Common myeloid progenitor, CD34-positive (primary cell): ENCODE results near the gene FXYD6.

Experiments used
- CTCF ChIA-PET: fragments of 350-600 bp; sonication (Branson Sonifier 250); formaldehyde crosslinking; loops from one replicate; lab custom pipeline; 2021; ENCODE audit warnings: antibody characterized with exemption; lab: Charles Lee
- POLR2A ChIA-PET: fragments of 350-600 bp; sonication (Branson Sonifier 250); formaldehyde crosslinking; loops from one replicate; lab custom pipeline; 2021; ENCODE audit warnings: antibody characterized with exemption; lab: Charles Lee
- DNase-seq, 3 donors: peaks; one replicate each; pipeline versions ENCODE4 v3.0.0 to v3.0.0-alpha.2; 2013
- H3K27ac ChIP-seq, 2 experiments: 1 replicate in 1 of 2; 2 replicates in 1 of 2; pipeline ENCODE4 v1.7.0; 2013; ENCODE audit warnings: inconsistent platforms in 2 of 2, low read length in 2 of 2, mild to moderate bottlenecking in 2 of 2, low read depth in 1 of 2, moderate library complexity in 1 of 2; ENCODE audit not compliant: severe bottlenecking in 2 of 2, insufficient read depth in 1 of 2, poor library complexity in 1 of 2
- H3K27me3 ChIP-seq, 5 experiments: replicated peaks in 2 of 5; 1 replicate in 3 of 5; 2 replicates in 2 of 5; pipeline versions ENCODE4 v1.6.1 to v1.7.0; 2013; ENCODE audit warnings: low read length in 4 of 5, mild to moderate bottlenecking in 2 of 5, moderate library complexity in 2 of 5, inconsistent platforms in 1 of 5; ENCODE audit not compliant: insufficient read depth in 5 of 5, control insufficient read depth in 4 of 5
- H3K36me3 ChIP-seq, 4 experiments: 1 replicate in 2 of 4; 2 replicates in 2 of 4; pipeline versions ENCODE4 v1.6.1 to v1.7.0; 2013; ENCODE audit warnings: low read length in 3 of 4, control low read depth in 1 of 4, mild to moderate bottlenecking in 1 of 4; ENCODE audit not compliant: control insufficient read depth in 4 of 4, insufficient read depth in 4 of 4
- H3K4me1 ChIP-seq, 4 experiments: 1 replicate in 3 of 4; 2 replicates in 1 of 4; pipeline versions ENCODE4 v1.6.1 to v1.7.1; 2013; ENCODE audit warnings: low read length in 3 of 4, mild to moderate bottlenecking in 3 of 4, control low read depth in 1 of 4, inconsistent platforms in 1 of 4, moderate library complexity in 1 of 4; ENCODE audit not compliant: control insufficient read depth in 4 of 4, insufficient read depth in 4 of 4; ENCODE audit errors: control extremely low read depth in 1 of 4
- H3K4me3 ChIP-seq, 7 experiments: 1 replicate in 4 of 7; 2 replicates in 3 of 7; pipeline versions ENCODE4 v1.5.1 to v1.7.0; 2013; ENCODE audit warnings: mild to moderate bottlenecking in 7 of 7, low read length in 6 of 7, moderate library complexity in 6 of 7, inconsistent platforms in 2 of 7, low read depth in 2 of 7, control low read depth in 1 of 7; ENCODE audit not compliant: insufficient read depth in 4 of 7, control insufficient read depth in 1 of 7; ENCODE audit errors: extremely low read depth in 1 of 7
- H3K9me3 ChIP-seq, 5 experiments: 1 replicate in 4 of 5; 2 replicates in 1 of 5; pipeline versions ENCODE4 v1.6.1 to v1.7.1; 2013; ENCODE audit warnings: low read length in 4 of 5, mild to moderate bottlenecking in 2 of 5, inconsistent platforms in 1 of 5, low read depth in 1 of 5, moderate library complexity in 1 of 5; ENCODE audit not compliant: control insufficient read depth in 4 of 5, insufficient read depth in 2 of 5; ENCODE audit errors: control extremely low read depth in 1 of 5
- WGBS: methylation state at CpG from one replicate; pipeline ENCODE4 v1.1.5; 2013; ENCODE audit not compliant: insufficient coverage; 5-methylcytosine and 5-hydroxymethylcytosine counted together

The FXYD6 gene

GRCh38 chr11:117805045-117805444 lies 71.4 kb downstream of the FXYD6 start:
- no peak overlapping the region for H3K27ac ChIP-seq
- ChIA-PET CTCF (interaction anchor here (0.7 to 2.1 kb wide), 5 partner anchors 10 to 379 kb away, joined by 4 to 11 read pairs (median 6); no protein-coding TSS in a partner anchor), POLR2A (no interaction called here)
- peaks cover 0 to 10% (median 8%) of the 10 kb centered on the region in 4 experiments for H3K4me1 ChIP-seq
- no CpG with 5 or more reads among the region's 1 CpG for WGBS
- H3K36me3 ChIP-seq, result no peaks in the 10 kb centered on the region
- DNase-seq, result no peak
- peaks cover 0 to 10% (median 4%) of the 10 kb centered on the region in 5 experiments for H3K27me3 ChIP-seq
- H3K9me3 ChIP-seq, result no peaks in the 10 kb centered on the region
- H3K4me3 ChIP-seq, result no peak overlapping the region

- H3K4me3 ChIP-seq, result no peak overlapping the region
- POLR2A ChIA-PET, result no interaction called here
Observed at GRCh38 chr11:117803896-117804295, 72.6 kb downstream of the FXYD6 start.

GRCh38 chr11:117799634-117800033 lies 76.8 kb downstream of the FXYD6 start:
- no peak for DNase-seq
- H3K9me3 ChIP-seq, result no peaks in the 10 kb centered on the region
- H3K27ac ChIP-seq, result no peak overlapping the region
- H3K4me3 ChIP-seq, result no peak overlapping the region
- ChIA-PET CTCF (interaction anchor here (4.0 kb wide), 1 partner anchor 9 kb away, joined by 28 read pairs; no protein-coding TSS in a partner anchor), POLR2A (no interaction called here)
- WGBS, result 73% methylated on average over 5 of the region's 5 CpGs
- peaks cover 0 to 20% (median 12%) of the 10 kb centered on the region in 4 experiments for H3K4me1 ChIP-seq
- H3K27me3 ChIP-seq, result peaks cover 0 to 58% (median 32%) of the 10 kb centered on the region in 5 experiments
- no peaks in the 10 kb centered on the region for H3K36me3 ChIP-seq

More at GRCh38 chr11:117803896-117804295, 72.6 kb downstream of the FXYD6 start:
- Histone ChIP-seq H3K27me3 (peaks cover 0 to 20% (median 16%) of the 10 kb centered on the region in 5 experiments), H3K27ac (no peak overlapping the region), H3K9me3 (no peaks in the 10 kb centered on the region), H3K36me3 (no peaks in the 10 kb centered on the region), H3K4me1 (peaks cover 0 to 1% (median under 1%) of the 10 kb centered on the region in 4 experiments)
- 99% methylated on average over 8 of the region's 8 CpGs for WGBS
- DNase-seq, result no peak
- CTCF ChIA-PET, result interaction anchor here (0.8 to 1.4 kb wide), 2 partner anchors 11 kb away, joined by 3 to 7 read pairs; no protein-coding TSS in a partner anchor

GRCh38 chr11:117796872-117797529 lies 79.5 kb downstream of the FXYD6 start, which contains the start of gene DSCAML1:
DSCAML1 (minus strand) TSS chr11:117797216; CDS start chr11:117797079, 137 bp downstream.
- H3K4me3 ChIP-seq, result peak within 1 kb of the TSS in 4 of 7 experiments; percentile 11 to 49 (median 25)
- ChIA-PET CTCF (interaction anchor here (1.3 to 4.0 kb wide), 2 partner anchors 11 to 20 kb away, joined by 6 to 28 read pairs; no protein-coding TSS in a partner anchor), POLR2A (no interaction called here)
- peaks cover 0 to 20% (median 12%) of the 10 kb centered on the region in 4 experiments for H3K4me1 ChIP-seq
- DNase-seq, result peak in 2 of 3 donors; percentile 25 to 34
- H3K27me3 ChIP-seq, result peaks cover 0 to 82% (median 40%) of the 10 kb centered on the region in 5 experiments
- H3K36me3 ChIP-seq, result no peaks in the 10 kb centered on the region
- 11% methylated on average over 54 of the region's 66 CpGs for whole genome bisulfite sequencing
- no peaks in the 10 kb centered on the region for H3K9me3 ChIP-seq
- H3K27ac ChIP-seq, result no peak within 1 kb of the TSS

- peaks cover 0 to 84% (median 40%) of the 10 kb centered on the region in 5 experiments for H3K27me3 ChIP-seq
- CTCF ChIA-PET, result interaction anchor here (2.5 kb wide), 1 partner anchor 13 kb away, joined by 7 read pairs; no protein-coding TSS in a partner anchor
- no peak for DNase-seq
Observed at GRCh38 chr11:117796456-117796871, 80.0 kb downstream of the FXYD6 start.

GRCh38 chr11:117795638-117796455 lies 80.6 kb downstream of the FXYD6 start:
- CTCF ChIA-PET, result interaction anchor here (2.5 kb wide), 1 partner anchor 13 kb away, joined by 7 read pairs; no protein-coding TSS in a partner anchor
- H3K9me3 ChIP-seq, result no peaks in the 10 kb centered on the region
- WGBS, result 11% methylated on average over 40 of the region's 53 CpGs
- no peak overlapping the region for H3K27ac ChIP-seq
- POLR2A ChIA-PET, result no interaction called here
- peaks cover 0 to 84% (median 40%) of the 10 kb centered on the region in 5 experiments for H3K27me3 ChIP-seq
- peaks cover 0 to 20% (median 12%) of the 10 kb centered on the region in 4 experiments for H3K4me1 ChIP-seq
- no peaks in the 10 kb centered on the region for H3K36me3 ChIP-seq
- DNase-seq, result no peak
- H3K4me3 ChIP-seq, result peak overlapping the region in 3 of 7 experiments; percentile 11 to 16 (median 12)

More at GRCh38 chr11:117796456-117796871, 80.0 kb downstream of the FXYD6 start:
- H3K4me1 ChIP-seq, result peaks cover 0 to 20% (median 12%) of the 10 kb centered on the region in 4 experiments
- no peaks in the 10 kb centered on the region for H3K9me3 ChIP-seq
- H3K27ac ChIP-seq, result no peak overlapping the region
- POLR2A ChIA-PET, result no interaction called here
- H3K4me3 ChIP-seq, result peak overlapping the region in 4 of 7 experiments; percentile 8 to 49 (median 22)
- WGBS, result 5% methylated on average over 30 of the region's 35 CpGs
- no peaks in the 10 kb centered on the region for H3K36me3 ChIP-seq
